GM23338 (cell line): ENCODE results near the gene ZBTB39.

Source experiments
- CREB1 ChIP-seq: fragments of 250-450 bp; sonication (Bioruptor Pico); IDR thresholded peaks from 2 replicates; pipeline ENCODE4 v1.5.0; 2020; ENCODE audit warnings: low read depth, mild to moderate bottlenecking, moderate library complexity
- EZH2 ChIP-seq: fragments of 200-600 bp; sonication (generic); IDR thresholded peaks from one replicate; pipeline ENCODE4 v1.8.0; 2017; ENCODE audit warnings: antibody characterized with exemption, mild to moderate bottlenecking, low read depth; ENCODE audit not compliant: unreplicated experiment
- EZH2phosphoT487 ChIP-seq: fragments of 200-600 bp; sonication (generic); IDR thresholded peaks from one replicate; pipeline ENCODE4 v1.8.1; 2018; ENCODE audit warnings: antibody characterized with exemption; ENCODE audit not compliant: unreplicated experiment
- JUNB ChIP-seq: IDR thresholded peaks from one replicate; pipeline ENCODE4 v1.6.1; 2016; ENCODE audit warnings: antibody characterized with exemption; ENCODE audit not compliant: unreplicated experiment
- POLR2AphosphoS5 ChIP-seq: IDR thresholded peaks from 2 replicates; pipeline ENCODE4 v1.6.1; 2016; ENCODE audit warnings: antibody characterized with exemption, low read depth
- REST ChIP-seq: IDR thresholded peaks from one replicate; pipeline ENCODE4 v1.6.1; 2018; ENCODE audit warnings: antibody characterized with exemption; ENCODE audit not compliant: unreplicated experiment
- TF ChIP-seq, protein P1 (sequence below), 2 experiments: fragments of 200-600 bp in 1 of 2; sonication (generic) in 1 of 2; conservative IDR thresholded peaks; 2 replicates each; pipeline versions ENCODE4 v1.5.1 to v1.6.1; 2016 to 2017; ENCODE audit warnings: antibody characterized with exemption in 2 of 2, low read depth in 2 of 2, mild to moderate bottlenecking in 2 of 2, moderate library complexity in 1 of 2
- TF ChIP-seq, protein P2 (sequence below): IDR thresholded peaks from 2 replicates; pipeline ENCODE4 v1.6.1; 2016; ENCODE audit warnings: antibody characterized with exemption

DNA sequence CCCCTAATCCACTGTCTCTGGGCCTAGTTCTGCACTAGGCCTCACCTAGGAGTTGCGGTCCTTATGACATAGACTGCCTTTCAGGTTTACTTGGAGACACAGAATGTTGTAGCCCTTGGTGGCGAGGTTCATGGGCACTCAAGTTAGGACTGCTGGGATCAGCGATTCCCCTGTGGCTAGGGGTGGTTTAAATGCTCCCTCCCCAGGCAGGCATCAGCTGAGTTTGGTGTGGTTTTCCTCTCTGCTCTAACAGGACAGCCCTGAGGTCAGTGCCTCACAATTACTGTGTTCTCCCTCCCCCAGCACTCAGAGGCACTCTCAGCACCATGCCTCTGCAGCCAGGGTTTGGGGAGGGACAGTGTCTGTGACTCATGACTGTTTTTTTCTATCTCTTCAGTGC lies 26.7 kb downstream of the ZBTB39 start:
- TF ChIP-seq, protein P1, sequence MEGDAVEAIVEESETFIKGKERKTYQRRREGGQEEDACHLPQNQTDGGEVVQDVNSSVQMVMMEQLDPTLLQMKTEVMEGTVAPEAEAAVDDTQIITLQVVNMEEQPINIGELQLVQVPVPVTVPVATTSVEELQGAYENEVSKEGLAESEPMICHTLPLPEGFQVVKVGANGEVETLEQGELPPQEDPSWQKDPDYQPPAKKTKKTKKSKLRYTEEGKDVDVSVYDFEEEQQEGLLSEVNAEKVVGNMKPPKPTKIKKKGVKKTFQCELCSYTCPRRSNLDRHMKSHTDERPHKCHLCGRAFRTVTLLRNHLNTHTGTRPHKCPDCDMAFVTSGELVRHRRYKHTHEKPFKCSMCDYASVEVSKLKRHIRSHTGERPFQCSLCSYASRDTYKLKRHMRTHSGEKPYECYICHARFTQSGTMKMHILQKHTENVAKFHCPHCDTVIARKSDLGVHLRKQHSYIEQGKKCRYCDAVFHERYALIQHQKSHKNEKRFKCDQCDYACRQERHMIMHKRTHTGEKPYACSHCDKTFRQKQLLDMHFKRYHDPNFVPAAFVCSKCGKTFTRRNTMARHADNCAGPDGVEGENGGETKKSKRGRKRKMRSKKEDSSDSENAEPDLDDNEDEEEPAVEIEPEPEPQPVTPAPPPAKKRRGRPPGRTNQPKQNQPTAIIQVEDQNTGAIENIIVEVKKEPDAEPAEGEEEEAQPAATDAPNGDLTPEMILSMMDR (conservative IDR thresholded peaks at IDR 0.05; ENCODE audit: low read depth in 2 of 2): no peak
- no peak for TF ChIP-seq EZH2phosphoT487
- TF ChIP-seq REST: no peak
- no peak for TF ChIP-seq POLR2AphosphoS5
- no peak for TF ChIP-seq CREB1
- no peak for TF ChIP-seq EZH2
- TF ChIP-seq, protein P2, sequence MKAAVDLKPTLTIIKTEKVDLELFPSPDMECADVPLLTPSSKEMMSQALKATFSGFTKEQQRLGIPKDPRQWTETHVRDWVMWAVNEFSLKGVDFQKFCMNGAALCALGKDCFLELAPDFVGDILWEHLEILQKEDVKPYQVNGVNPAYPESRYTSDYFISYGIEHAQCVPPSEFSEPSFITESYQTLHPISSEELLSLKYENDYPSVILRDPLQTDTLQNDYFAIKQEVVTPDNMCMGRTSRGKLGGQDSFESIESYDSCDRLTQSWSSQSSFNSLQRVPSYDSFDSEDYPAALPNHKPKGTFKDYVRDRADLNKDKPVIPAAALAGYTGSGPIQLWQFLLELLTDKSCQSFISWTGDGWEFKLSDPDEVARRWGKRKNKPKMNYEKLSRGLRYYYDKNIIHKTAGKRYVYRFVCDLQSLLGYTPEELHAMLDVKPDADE: no peak
- no peak for TF ChIP-seq JUNB
